NCI-H226 (cell line): Measurements from ENCODE around the gene MRPL37.
"Not testable (repeated sequence)": the region's sequence is repeated elsewhere in the genome, so short reads cannot be mapped to it uniquely, and the experiment has no call there.

ENCODE experiments used
- DNase-seq: peaks from one replicate; pipeline ENCODE4 v3.0.0-alpha.2; 2015

Gene MRPL37

GRCh38 chr1:54172614-54173599 is 27.1 kb upstream of the MRPL37 start:
- no peak for DNase-seq

- DNase-seq: no peak
Measured at GRCh38 chr1:54173681-54174080, 26.3 kb upstream of the MRPL37 start.

GRCh38 chr1:54174106-54174505 is 25.9 kb upstream of the MRPL37 start:
- DNase-seq: no peak

GRCh38 chr1:54176621-54177327 is 23.2 kb upstream of the MRPL37 start:
- DNase-seq: no peak

DNA sequence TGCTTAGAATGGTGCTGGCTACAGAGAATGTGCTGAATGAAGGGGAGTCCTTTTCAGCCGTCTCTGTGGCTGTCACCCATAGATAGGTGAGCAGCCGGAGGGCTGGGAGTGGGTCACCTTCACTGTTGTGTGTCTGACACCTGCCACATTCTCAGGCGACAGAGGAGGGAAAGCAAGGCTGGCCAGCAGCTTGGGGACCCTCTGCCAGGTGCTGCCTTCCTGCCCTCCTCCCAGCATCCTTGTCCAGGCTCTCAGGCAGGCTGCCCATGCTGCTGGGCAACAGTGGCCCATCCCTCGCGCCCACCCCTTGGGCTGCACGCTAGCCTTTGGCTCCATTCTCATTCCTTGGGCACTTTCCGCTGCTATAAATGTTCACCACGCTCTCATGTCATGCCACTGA is 22.2 kb upstream of the MRPL37 start:
- DNase-seq: no peak

DNA sequence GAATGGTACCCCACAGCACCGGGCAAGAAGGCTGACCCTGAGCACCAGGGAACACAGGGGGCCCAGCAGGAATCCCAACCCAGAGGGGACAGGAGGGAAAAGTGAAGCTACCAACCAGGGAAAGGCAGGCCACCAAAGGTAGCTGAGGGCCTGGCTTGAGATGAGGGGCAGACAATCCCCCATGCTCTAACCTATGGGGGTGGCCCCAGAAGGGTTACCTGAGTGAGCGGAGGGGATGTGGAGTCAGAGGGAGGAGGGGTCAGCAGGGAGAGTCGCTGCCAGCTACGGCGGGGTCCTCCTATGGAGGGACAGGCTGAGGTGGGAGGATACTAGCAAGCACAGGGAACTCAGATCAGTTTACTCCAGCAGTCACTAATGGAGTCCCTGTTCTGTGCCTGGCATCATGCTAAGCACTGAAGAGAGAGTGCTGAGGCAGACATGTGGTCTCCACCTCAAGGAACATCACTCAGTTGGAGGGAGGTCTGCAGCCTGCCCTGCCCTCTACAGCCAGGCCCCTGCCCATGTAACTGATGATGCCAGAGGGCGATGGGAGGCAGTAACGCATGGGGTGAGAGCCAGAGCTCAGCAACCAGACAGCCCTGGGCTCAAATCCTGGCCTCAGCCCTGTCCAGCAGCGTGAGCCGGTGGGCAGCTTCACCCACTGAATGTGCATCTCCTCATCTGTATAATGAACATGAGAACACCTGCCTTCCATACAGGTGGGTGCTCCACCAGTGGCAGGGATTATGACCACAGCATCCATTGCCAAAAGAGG is 21.5 kb upstream of the MRPL37 start:
- no peak for DNase-seq

DNA sequence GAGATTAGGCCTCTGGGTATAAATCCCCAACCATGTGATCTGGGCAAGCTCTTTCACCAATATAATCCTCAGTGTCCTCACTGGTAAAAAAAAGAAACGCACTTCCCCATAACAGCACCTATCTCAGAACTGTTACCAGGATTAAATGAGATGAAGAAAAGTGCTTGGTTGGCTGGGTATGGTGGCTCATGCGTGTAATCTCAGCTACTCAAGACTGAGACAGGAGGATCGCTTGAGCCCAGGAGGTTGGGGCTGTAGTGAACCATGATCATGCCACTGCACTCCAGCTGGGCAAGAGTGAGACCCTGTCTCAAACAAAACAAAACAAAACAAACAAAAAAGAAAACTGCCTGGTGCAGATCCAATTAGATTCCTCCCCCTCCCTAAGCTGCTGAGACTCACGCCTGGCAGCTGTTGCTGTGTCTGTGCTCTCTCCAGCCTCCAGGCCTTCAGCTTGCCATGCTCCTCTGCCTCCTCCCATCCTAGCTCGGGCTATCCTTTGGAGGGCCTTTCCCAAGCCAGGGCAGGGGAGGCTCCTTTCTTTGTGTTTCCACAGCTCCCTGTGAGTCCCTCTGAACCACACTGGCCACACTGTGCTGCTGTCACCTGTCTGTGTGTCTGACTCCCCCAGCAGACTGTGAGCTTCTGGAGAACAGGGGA is 19.1 kb upstream of the MRPL37 start:
- DNase-seq: no peak

DNA sequence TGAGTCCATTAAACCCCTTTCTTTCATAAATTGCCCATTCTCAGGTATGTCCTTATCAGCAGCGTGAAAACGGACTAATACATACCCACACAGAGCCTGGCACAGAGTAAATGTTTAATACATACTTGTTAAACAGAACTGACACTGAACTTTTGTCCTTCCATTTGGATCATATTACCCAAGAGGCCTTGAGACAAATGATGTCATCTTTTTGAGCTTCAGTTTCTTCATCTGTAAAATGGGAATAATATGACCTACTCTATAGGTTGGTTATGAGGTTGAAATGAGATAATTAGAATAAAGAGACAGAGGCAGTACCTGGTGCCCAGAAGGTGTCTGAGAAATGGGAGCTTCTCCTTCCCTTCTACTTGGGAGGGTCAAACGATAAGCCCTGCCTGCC is 13.9 kb upstream of the MRPL37 start:
- DNase-seq: no peak

DNA sequence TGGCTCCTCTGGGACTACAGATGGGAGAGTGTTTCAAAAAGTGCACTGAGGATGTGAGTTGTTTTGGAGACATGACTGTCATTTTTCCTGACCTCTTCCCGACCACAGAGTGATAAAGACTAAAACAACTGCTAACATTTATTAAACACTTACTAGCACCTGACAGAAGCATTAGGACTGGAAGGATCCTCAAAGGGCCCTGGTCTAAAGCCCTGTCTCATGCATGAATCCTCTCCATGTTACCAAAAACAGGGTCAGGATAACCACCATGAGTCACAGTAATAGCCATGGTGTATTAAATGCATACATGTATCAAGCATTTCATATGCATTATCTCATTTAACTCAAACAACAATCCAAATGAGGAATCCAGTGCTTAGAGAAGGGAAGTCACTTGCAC is 11.7 kb upstream of the MRPL37 start:
- no peak for DNase-seq

GRCh38 chr1:54190526-54190925 is 9.4 kb upstream of the MRPL37 start:
- DNase-seq: no peak

GRCh38 chr1:54191525-54191924 is 8.4 kb upstream of the MRPL37 start:
- DNase-seq: no peak

DNA sequence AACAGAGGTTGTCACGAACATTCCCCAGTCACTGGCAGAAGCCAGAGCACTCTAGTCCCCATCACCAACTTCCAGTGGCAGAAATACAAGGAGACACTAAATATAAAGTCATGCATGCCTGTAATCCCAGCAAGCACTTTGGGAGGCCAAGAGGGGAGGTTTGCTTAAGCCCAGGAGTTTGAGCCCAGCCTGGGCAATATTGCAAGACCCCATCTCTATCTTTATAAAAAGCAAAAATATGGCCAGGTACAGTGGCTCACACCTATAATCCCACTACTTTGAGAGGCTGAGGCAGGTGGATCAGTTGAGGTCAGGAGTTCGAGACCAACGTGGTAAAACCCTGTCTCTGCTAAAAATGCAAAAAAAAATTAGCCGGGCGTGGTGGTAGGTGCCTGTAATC is 6.5 kb upstream of the MRPL37 start:
- no peak for DNase-seq

GRCh38 chr1:54199151-54199764 is 709 bp upstream of the MRPL37 start:
- DNase-seq: no peak

DNA sequence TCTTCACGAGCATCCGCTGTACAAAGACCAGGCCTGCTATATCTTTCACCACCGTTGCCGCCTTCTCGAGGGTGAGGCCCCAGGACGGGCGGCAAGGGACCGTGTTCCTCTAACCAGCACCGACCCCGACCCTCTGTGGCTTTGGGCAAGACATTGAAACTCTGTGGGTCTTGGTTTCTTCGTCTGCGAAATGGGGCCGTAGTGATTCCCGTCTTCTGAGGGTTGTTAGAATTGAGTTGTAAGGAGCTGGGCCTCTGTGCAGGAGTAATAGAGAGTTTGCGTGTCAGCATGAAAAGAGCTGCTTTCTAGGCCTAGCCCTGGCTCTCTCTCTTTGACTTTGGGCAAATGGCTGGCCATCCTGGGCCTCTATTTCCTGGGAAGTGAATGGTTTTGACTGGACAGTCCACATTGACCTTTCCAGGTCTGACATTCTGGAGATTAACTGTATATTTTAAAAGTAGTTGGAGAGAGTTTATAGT is 591 bp downstream of the MRPL37 start:
- no peak for DNase-seq

- no peak for DNase-seq
Measured at GRCh38 chr1:54204199-54204598, 4.2 kb downstream of the MRPL37 start.

- no peak for DNase-seq
Measured at GRCh38 chr1:54207287-54207686, 7.3 kb downstream of the MRPL37 start.

DNA sequence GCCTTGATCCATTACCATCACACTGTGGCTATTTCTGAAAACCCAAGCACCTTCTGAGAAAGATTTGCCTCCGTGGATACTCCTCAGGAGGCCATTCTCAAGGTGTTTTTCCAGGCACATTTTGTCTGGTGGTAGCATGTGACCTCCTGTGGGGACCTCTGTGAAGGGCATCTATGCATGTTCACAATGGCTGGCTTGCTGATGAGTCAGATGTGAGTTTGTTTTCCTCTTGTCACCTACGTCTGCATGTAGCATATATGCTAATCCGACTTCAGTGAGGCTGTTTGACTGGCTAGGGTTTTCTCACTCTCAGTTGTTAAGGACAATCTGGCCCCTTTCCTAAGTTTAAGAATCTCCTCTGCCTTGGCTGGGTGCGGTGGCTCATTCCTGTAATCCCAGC is 7.9 kb downstream of the MRPL37 start:
- DNase-seq: not testable (repeated sequence)

DNA sequence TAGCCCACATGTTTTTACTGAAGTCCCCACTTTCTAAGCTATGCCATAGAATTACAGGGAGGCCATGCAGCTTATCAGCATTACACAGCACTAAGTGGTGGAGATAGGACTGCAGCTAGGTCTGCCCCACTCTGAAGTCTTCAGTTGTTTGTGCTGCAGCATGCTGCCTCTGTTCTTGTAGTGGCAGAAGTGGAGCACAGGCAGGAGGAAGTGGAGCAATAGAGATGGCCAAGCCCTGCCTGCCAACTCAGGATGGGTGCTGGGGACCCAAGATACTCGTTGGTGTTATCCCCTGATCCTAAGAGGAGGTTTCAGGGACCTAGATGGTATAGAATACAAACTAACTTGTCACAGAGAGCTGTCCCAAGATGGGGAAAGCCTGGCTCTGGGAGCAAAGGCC is 12.9 kb downstream of the MRPL37 start:
- DNase-seq: no peak

DNA sequence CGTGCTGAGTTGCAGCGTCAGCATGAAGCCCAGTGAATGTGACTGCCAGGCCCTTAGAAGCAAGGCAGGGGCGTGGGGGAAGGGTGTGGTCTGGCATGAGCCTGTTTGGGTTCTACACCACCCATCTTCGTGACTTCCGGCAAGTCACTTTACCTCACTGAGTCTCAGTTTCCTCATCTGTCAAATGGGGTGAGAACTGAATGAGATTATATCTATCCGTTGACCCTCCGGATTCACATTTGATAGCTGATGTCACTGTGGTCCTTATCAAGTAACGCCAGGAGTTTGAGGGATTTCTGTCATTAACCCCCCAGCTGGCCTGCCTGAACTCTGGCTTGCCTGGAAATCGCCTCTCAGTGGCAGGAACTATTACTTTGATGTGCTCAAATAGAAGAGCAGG is 15.6 kb downstream of the MRPL37 start:
- no peak for DNase-seq

GRCh38 chr1:54218883-54219687 is 19.1 kb downstream of the MRPL37 start:
- DNase-seq: no peak

- no peak for DNase-seq
Measured at GRCh38 chr1:54219688-54220003, 19.7 kb downstream of the MRPL37 start.
